ENCODE data around the gene MAP3K7CL.
"Not testable (repeated sequence)": the region's sequence is repeated elsewhere in the genome, so short reads cannot be mapped to it uniquely, and the experiment has no call there.

MAP3K7CL gene

GRCh38 chr21:29133241-29133640 lies 2.8 kb downstream of the MAP3K7CL start:
- no peak for DNase-seq (ENCODE audit: low read depth in 2 of 2)

DNA sequence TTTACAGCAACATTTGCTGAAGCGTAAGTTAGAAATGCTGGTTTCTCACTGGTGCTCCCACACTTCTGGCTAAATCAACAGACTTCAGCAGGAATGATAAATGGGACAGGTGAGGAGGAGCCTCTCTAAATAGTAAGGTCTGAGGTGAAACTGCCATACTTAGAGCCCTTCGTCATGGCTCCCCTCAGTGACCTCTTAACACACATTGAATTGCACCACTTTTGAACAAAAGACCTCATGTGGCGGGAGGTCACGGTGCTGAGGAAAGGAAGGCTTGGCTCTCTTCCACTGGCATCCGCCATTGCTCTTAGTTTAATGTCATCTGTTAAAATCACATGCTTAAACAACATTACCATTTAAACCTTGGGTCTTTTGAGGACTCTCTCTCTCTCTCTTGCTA lies 3.4 kb downstream of the MAP3K7CL start:
- no peak for DNase-seq (ENCODE audit: low read depth in 2 of 2)

DNA sequence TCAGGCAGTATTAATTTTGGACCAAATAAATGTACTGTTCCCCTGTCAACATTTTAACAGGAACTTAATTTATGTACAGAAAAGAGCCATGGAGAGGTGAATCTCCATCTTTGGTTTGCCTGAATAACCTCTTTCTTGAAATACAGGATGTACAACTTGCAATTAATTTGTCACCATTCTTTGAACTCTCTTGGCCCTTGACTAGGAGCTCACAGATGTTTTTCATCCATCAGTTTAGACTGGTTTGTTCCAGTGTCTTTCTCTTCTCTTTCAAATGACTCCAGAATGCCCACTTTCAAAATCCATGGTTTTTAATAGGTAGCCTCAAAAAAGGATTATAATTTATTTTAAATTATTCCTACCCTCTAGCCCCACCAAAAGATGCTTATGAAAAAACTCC lies 5.0 kb downstream of the MAP3K7CL start:
- DNase-seq (ENCODE audit: low read depth in 2 of 2), result no peak

- DNase-seq (ENCODE audit: low read depth in 2 of 2), result no peak
Measured at GRCh38 chr21:29136033-29136432, 5.6 kb downstream of the MAP3K7CL start.

DNA sequence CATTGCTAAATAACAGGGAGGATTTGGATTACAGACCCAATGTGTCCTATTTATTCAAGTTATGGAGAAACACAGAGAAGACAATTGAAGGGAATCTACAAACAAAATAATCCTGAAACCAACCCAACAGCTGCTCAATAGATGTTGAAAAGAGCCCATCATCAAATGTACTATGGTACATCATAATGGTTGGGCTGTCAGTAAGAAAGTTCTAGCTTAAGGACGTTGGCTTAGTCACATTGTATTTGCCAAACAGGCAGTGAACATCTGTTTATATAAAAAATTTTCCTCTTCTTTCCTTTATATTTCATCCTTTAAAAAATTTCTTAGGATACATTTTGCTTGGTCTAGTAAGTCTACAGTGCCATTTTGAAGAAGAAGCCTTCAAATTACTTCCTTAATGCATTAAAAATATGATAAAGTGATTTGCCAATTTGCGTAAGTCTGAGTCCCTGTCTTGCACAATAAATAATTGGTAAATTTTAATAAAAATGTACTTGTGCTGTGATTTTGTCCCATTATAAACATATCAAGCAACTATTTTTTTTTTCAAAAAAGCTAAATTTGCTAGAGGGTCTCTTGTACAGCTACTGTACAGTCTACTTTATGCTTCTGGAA lies 14.4 kb downstream of the MAP3K7CL start:
- no peak for DNase-seq (ENCODE audit: low read depth in 2 of 2)

DNA sequence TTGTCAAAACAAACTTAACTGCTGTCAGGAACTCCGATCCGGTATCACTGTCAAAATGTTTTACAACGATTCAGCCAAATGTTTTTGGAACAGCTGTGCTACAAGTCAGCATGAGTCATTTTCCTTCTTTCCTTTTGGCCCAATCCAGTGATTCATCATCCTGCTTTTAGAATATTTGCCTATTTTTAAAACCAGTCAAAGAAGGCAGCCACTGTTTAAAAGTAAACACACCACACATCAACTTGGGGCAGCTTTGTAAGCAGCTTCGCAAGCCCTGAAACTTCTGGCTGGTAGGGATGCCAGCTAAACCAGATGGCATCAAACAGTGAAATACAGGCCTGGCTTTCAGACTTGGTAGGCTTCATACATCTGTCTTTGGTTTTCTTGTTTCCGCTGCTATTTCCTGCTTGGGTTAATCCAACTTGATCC lies 14.9 kb downstream of the MAP3K7CL start:
- DNase-seq (ENCODE audit: low read depth in 2 of 2), result no peak

GRCh38 chr21:29145852-29146453 lies 15.5 kb downstream of the MAP3K7CL start:
- DNase-seq (ENCODE audit: low read depth in 2 of 2), result no peak

DNA sequence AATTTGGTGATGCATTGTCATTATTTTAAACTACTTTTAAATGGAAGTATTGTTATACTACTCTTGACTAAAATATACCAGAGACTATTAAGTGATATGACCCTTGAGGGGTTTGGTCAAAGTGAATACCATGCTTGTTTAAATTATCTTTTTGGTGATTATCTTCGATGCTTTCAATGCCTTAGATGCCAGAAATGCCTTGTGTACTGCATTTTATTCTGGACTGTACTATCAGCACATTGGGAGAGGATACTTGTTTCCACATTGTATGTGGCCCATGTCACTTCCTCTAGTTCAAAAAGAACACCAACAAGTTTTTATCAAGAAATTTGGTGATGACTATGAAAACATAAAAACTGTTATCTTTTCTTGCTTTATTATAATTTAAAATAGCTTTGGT lies 16.3 kb downstream of the MAP3K7CL start:
- DNase-seq (ENCODE audit: low read depth in 2 of 2), result no peak

DNA sequence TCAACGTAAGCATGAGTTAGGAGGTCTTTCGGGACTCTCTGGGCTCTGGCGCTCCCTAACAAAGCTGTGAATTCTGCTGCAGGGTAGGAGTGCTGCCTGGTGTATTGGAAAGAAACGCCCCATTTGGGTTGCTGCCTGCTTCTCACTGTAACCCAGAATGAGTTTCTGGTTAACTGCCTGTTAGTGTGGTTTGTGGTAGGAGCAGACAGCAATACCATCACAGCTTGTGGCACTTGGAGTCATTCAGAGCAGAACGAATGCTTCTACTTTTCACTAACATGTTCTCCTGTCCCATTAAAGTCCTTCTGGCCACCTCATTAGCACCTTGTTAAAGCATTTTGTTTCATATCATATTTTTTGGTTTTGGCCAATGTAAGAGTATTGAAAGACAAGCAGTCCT lies 18.1 kb downstream of the MAP3K7CL start:
- no peak for DNase-seq (ENCODE audit: low read depth in 2 of 2)

DNA sequence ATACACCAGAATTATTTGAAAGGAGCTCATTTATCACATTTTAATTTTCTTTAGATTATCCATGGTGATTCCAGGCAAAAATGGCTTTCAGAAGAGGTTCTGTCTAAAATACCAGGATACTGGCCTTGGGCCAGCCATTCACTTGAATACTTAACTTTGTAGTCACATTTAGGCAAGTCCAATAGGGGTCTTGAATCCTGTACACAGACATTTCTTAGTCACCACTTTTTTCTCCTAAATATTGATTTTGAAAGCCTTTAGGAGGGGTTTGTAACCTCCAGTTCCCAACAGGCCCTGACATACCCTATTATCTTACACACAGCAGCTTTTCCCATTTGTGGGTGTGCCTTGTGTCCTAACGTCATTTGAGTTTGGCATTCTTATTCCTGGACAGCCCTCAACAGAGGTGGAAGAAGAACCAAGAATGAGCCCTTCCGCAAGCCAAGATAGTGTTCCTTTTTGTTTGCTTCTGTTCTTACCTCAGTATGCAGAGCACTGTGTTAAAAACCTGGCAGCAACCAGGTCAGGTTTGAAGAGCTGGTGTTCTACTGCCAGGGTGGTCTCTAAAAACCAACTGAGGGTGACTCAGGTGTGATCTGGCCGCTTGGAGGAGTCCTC lies 19.5 kb downstream of the MAP3K7CL start:
- DNase-seq (ENCODE audit: low read depth in 2 of 2), result no peak

- no peak for DNase-seq (ENCODE audit: low read depth in 2 of 2)
Measured at GRCh38 chr21:29151931-29152330, 21.5 kb downstream of the MAP3K7CL start.

DNA sequence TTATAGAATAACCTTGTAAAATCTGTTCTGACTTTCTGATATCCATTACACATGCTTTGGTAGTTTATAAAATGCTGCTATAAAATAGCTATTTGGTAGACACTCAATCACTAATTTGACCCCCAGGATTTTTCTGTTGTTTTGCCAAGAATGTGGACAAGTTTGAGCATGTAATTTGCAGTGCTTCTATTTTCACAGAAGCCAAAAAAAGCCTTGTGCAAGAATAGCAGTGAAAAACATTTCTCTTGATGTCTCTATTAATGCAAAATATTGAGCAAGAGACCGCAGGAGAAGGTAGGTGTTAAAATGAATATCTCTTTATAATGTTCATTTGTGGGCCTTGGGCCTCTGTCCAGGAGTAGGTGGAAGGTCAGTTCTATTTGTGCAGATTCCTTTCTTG lies 22.5 kb downstream of the MAP3K7CL start:
- no peak for DNase-seq (ENCODE audit: low read depth in 2 of 2)

DNA sequence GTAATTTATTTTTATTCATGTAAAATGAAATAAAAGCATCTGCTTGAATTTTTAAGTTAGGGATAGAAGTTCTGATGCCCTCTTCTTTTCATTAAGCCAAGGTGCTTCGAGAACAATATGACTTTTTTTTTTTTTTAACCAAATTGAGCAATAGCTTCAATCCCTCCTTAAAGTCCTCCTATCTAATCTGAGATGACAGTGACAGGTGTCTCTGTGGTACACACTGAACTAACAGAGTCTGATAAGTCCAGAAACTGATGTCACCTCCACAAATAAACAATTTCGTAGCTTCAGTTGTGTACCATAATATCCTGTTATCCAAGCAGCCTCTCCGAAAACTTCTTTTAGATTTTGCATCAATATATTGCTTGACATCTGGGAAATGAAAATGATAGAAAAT lies 23.8 kb downstream of the MAP3K7CL start:
- no peak for DNase-seq (ENCODE audit: low read depth in 2 of 2)

GRCh38 chr21:29155118-29155932 lies 24.9 kb downstream of the MAP3K7CL start:
- DNase-seq (ENCODE audit: low read depth in 2 of 2), result no peak

- DNase-seq (ENCODE audit: low read depth in 2 of 2), result no peak
Measured at GRCh38 chr21:29155933-29156260, 25.5 kb downstream of the MAP3K7CL start.

DNA sequence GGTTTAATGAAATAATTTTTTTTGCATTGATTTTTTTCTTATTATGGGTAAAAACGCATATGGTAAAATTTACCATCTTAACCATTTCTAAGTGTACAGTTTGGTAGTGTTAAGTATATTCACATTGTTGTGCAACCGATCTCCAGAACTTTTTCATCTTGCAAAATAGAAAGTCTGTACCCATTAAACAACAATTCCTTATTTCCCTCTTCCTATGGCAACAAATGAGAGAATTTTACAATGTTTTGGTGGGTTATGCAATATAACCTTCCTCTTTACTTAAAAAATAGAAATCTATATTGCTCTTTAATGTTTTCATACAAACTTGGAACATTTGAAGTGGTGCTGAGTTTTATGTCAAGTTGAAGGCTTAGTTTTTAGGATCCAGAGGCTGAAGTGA lies 26.6 kb downstream of the MAP3K7CL start:
- DNase-seq (ENCODE audit: low read depth in 2 of 2), result no peak

GRCh38 chr21:29159842-29160241 lies 29.4 kb downstream of the MAP3K7CL start:
- DNase-seq (ENCODE audit: low read depth in 2 of 2), result no peak

- not testable (repeated sequence) for DNase-seq (ENCODE audit: low read depth in 2 of 2)
Measured at GRCh38 chr21:29162825-29163224, 32.4 kb downstream of the MAP3K7CL start.

- no peak for DNase-seq (ENCODE audit: low read depth in 2 of 2)
Measured at GRCh38 chr21:29163341-29164115, 33.1 kb downstream of the MAP3K7CL start.

GRCh38 chr21:29164323-29164942 lies 34.0 kb downstream of the MAP3K7CL start:
- DNase-seq (ENCODE audit: low read depth in 2 of 2), result no peak

DNA sequence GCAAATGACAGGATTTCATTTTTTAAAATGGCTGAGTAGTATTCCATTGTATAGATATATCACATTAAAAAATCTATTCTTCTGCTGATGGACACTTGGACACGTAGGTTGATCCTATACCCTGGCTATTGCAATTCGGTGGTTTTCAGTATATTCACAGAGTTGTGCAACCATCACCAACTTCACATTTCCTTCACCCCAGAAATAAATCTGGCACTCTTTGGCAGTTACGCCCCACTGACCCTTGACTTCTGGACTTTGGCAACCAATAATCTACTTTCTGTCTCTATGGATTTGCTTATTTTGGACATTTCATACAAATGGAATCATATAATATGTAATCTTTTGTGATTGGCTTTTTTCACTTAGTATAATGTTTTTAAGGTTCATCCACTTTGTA lies 35.9 kb downstream of the MAP3K7CL start:
- DNase-seq (ENCODE audit: low read depth in 2 of 2), result no peak

- no peak for DNase-seq (ENCODE audit: low read depth in 2 of 2)
Measured at GRCh38 chr21:29166853-29167252, 36.4 kb downstream of the MAP3K7CL start.
